Measurements from ENCODE around the gene LLGL2.

LLGL2 gene

DNA sequence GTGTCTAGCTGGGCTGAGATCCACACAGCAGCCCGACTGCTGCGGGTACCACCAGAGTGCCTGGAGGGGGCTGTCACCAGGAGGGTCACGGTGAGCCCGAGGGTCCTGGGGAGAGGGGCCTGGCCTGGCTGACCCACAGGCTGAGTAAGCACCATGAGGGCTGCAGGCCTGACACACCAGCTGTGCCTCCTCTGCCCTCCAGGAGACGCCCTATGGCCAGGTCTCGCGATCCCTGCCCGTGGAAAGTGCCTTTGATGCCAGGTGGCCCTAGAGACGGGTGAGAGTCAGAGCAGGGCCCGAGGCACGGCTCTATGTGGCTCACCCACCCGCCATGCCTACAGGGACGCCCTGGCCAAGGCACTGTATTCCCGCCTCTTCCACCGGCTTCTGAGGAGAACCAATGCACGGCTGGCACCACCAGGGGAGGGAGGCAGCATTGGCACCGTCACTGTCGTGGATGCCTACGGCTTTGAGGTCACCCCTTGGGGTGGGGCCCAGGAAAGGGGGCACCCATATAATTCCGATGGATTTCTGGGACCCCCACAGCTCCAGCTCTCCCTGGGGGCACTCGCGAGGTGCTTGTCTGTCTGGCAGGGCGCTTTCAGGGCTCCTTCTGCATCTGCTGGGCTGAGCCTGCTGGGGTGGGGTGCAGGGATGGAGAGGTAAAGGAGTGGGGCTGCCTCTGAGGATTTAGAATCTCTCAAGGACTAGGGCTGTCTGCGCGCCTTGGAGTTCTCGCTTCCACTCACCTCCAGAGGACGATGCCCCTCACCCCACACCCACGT is 69.2 kb downstream of the LLGL2 start:
- Histone ChIP-seq H3K79me2 (ENCODE audit: control insufficient read depth, low read length) (no peaks in the 10 kb centered on the region), H3F3A (ENCODE audit: control insufficient read depth, insufficient read depth) (0 out of 2 replicates have a peak, but pooled peaks cover 2% of the 10 kb centered on the region), H4K20me1 (ENCODE audit: control insufficient read depth, insufficient read depth, low read depth, low read length) (no peaks in the 10 kb centered on the region), H3K9me3 (ENCODE audit: control insufficient read depth, insufficient read depth, low read length) (no peaks in the 10 kb centered on the region), H3K27ac (ENCODE audit: low read depth, low read length) (no peak overlapping the region), H3K36me3 (ENCODE audit: control insufficient read depth, low read length) (no peaks in the 10 kb centered on the region), H3K27me3 (ENCODE audit: control insufficient read depth, low read length) (peaks cover 23% of the 10 kb centered on the region), H3K4me3 (ENCODE audit: low read length) (no peak overlapping the region), H3K4me2 (ENCODE audit: low read length) (no peak overlapping the region), H3K9me2 (replicated peaks; ENCODE audit: control insufficient read depth, low read length) (no peaks in the 10 kb centered on the region), H3K4me1 (ENCODE audit: control insufficient read depth, low read length) (peaks cover 7% of the 10 kb centered on the region)
- TF ChIP-seq CTCF (IDR thresholded peaks at IDR 0.05; ENCODE audit: low read depth, low read length, poor library complexity, severe bottlenecking) (no peak), EZH2phosphoT487 (IDR thresholded peaks at IDR 0.05; ENCODE audit: borderline replicate concordance, low read length) (no peak)

- Histone ChIP-seq H3K9me2 (replicated peaks; ENCODE audit: control insufficient read depth, low read length) (no peaks in the 10 kb centered on the region), H3K4me1 (ENCODE audit: control insufficient read depth, low read length) (peaks cover 4% of the 10 kb centered on the region), H3K4me3 (ENCODE audit: low read length) (no peak overlapping the region), H3K4me2 (ENCODE audit: low read length) (no peak overlapping the region), H3K27me3 (ENCODE audit: control insufficient read depth, low read length) (peaks cover 18% of the 10 kb centered on the region), H3K79me2 (ENCODE audit: control insufficient read depth, low read length) (no peaks in the 10 kb centered on the region), H3K27ac (ENCODE audit: low read depth, low read length) (no peak overlapping the region), H4K20me1 (ENCODE audit: control insufficient read depth, insufficient read depth, low read depth, low read length) (no peaks in the 10 kb centered on the region), H3K9me3 (ENCODE audit: control insufficient read depth, insufficient read depth, low read length) (no peaks in the 10 kb centered on the region), H3F3A (ENCODE audit: control insufficient read depth, insufficient read depth) (0 out of 2 replicates have a peak, but pooled peaks cover 2% of the 10 kb centered on the region), H3K36me3 (ENCODE audit: control insufficient read depth, low read length) (no peaks in the 10 kb centered on the region)
- no peak for TF ChIP-seq CTCF (IDR thresholded peaks at IDR 0.05; ENCODE audit: low read depth, low read length, poor library complexity, severe bottlenecking)
- no peak for TF ChIP-seq EZH2phosphoT487 (IDR thresholded peaks at IDR 0.05; ENCODE audit: borderline replicate concordance, low read length)
These were observed 69.9 kb downstream of the LLGL2 start for GRCh38 chr17:75595284-75595919.

DNA sequence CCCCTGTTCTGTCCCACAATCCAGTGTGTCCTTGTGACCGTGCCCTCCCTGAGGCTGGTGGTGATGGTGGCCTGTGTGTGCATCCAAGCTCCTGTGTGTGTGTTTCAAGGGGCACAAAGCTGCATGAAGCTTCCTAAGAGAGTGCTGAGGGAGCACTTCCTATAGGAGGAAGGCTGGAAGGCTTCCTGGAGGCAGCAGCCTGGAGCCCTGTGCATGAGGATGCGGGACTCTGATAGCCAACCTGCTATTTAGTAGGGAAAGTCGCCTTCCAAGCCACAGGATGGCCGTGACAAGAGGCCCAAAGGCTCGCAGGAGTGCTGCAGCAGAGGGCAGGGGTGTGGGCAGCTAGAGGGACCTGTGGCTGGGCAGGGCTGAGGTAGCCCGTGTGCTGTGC is 70.4 kb downstream of the LLGL2 start:
- H3K4me3 ChIP-seq (ENCODE audit: low read length) = no peak overlapping the region
- no peaks in the 10 kb centered on the region for H3K4me1 ChIP-seq (ENCODE audit: control insufficient read depth, low read length)
- 0 out of 2 replicates have a peak, but pooled peaks cover 2% of the 10 kb centered on the region for H3F3A ChIP-seq (ENCODE audit: control insufficient read depth, insufficient read depth)
- no peaks in the 10 kb centered on the region for H3K36me3 ChIP-seq (ENCODE audit: control insufficient read depth, low read length)
- TF ChIP-seq CTCF (IDR thresholded peaks at IDR 0.05; ENCODE audit: low read depth, low read length, poor library complexity, severe bottlenecking) = no peak
- no peak for TF ChIP-seq EZH2phosphoT487 (IDR thresholded peaks at IDR 0.05; ENCODE audit: borderline replicate concordance, low read length)
- H3K4me2 ChIP-seq (ENCODE audit: low read length) = no peak overlapping the region
- H4K20me1 ChIP-seq (ENCODE audit: control insufficient read depth, insufficient read depth, low read depth, low read length) = no peaks in the 10 kb centered on the region
- no peaks in the 10 kb centered on the region for H3K9me2 ChIP-seq (replicated peaks; ENCODE audit: control insufficient read depth, low read length)
- peaks cover 13% of the 10 kb centered on the region for H3K27me3 ChIP-seq (ENCODE audit: control insufficient read depth, low read length)
- no peak overlapping the region for H3K27ac ChIP-seq (ENCODE audit: low read depth, low read length)
- no peaks in the 10 kb centered on the region for H3K79me2 ChIP-seq (ENCODE audit: control insufficient read depth, low read length)
- H3K9me3 ChIP-seq (ENCODE audit: control insufficient read depth, insufficient read depth, low read length) = no peaks in the 10 kb centered on the region
